ENCODE results near the gene MAN2A2.

The MAN2A2 gene

GRCh38 chr15:90947577-90948357 is 44.7 kb downstream of the MAN2A2 start:
- FAIRE-seq = no peak

- FAIRE-seq = no peak
Observed at GRCh38 chr15:90948506-90948905, 45.4 kb downstream of the MAN2A2 start.

GRCh38 chr15:90949979-90950675 is 47.0 kb downstream of the MAN2A2 start:
- no peak for FAIRE-seq

GRCh38 chr15:90950676-90951075 is 47.6 kb downstream of the MAN2A2 start:
- no peak for FAIRE-seq

GRCh38 chr15:90952901-90953677 is 50.0 kb downstream of the MAN2A2 start:
- FAIRE-seq = no peak

GRCh38 chr15:90953947-90954711 is 51.0 kb downstream of the MAN2A2 start:
- FAIRE-seq = no peak

GRCh38 chr15:90954712-90955623 is 51.9 kb downstream of the MAN2A2 start, which contains the start of gene RCCD1:
TSS of gene RCCD1 (plus strand) at chr15:90954884. CDS start at chr15:90956735, 1,851 bp downstream.
- peak; percentile 59 for FAIRE-seq

- FAIRE-seq = no peak
Observed at GRCh38 chr15:90955624-90956273, 52.6 kb downstream of the MAN2A2 start.

GRCh38 chr15:90956274-90957030 is 53.4 kb downstream of the MAN2A2 start:
- no peak for FAIRE-seq

- no peak for FAIRE-seq
Observed at GRCh38 chr15:90957031-90957790, 54.1 kb downstream of the MAN2A2 start.

- no peak for FAIRE-seq
Observed at GRCh38 chr15:90957791-90958190, 54.7 kb downstream of the MAN2A2 start.

GRCh38 chr15:90959028-90959595 is 56.0 kb downstream of the MAN2A2 start:
- no peak for FAIRE-seq

GRCh38 chr15:90959894-90960293 is 56.8 kb downstream of the MAN2A2 start:
- no peak for FAIRE-seq

- no peak for FAIRE-seq
Observed at GRCh38 chr15:90960298-90961091, 57.4 kb downstream of the MAN2A2 start.

- no peak for FAIRE-seq
Observed at GRCh38 chr15:90962021-90962420, 58.9 kb downstream of the MAN2A2 start.

- FAIRE-seq = no peak
Observed at GRCh38 chr15:90966262-90966661, 63.2 kb downstream of the MAN2A2 start.

- FAIRE-seq = no peak
Observed at GRCh38 chr15:90967206-90967605, 64.1 kb downstream of the MAN2A2 start.

GRCh38 chr15:90968434-90968833 is 65.3 kb downstream of the MAN2A2 start:
- FAIRE-seq = no peak
